Left renal cortex interstitium (tissue), 4 donors: ENCODE results near the gene AIM2. TPM values are rescaled to one million over a fixed set of nuclear protein-coding genes. Genes with fewer than 3 reads are reported as not detected.

Experiments
- DNase-seq, 4 donors: peaks; one replicate each; pipeline ENCODE4 v3.0.0-alpha.2; 2013; ENCODE audit warnings: low read depth in 4 of 4, low spot score in 2 of 4, missing footprints in 1 of 4
- polyA plus RNA-seq, 4 donors: library from polyadenylated mRNA; unstranded; fragments of 120-200 nt; gene quantifications; one replicate each; pipeline ENCODE4 v1.2.1, GENCODE V29; 2013; ENCODE audit not compliant: insufficient read length in 4 of 4

Gene AIM2
- polyA plus RNA-seq, 4 donors = 0.17 to 0.45 (median 0.24) TPM; not detected in 1

DNA sequence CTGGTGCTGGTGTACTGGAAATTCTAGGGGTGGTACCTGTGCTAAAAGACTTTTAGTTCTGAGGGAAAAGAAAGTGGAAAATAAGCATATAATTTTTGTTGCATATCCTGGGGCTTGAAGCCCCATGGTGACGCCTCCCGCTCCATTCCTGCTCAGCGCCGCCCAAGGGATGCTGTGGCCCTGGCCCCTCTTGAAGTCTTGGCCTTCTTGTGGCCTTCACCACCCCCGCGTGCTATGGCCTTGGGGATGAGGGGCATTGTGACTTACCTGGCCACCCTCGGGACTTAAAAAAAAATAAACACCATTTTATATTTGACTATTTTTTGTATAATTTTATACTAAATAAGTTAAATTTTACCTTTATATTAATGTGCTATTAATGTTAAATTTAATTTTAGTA lies 51.5 kb downstream of the AIM2 start:
- no peak for DNase-seq

DNA sequence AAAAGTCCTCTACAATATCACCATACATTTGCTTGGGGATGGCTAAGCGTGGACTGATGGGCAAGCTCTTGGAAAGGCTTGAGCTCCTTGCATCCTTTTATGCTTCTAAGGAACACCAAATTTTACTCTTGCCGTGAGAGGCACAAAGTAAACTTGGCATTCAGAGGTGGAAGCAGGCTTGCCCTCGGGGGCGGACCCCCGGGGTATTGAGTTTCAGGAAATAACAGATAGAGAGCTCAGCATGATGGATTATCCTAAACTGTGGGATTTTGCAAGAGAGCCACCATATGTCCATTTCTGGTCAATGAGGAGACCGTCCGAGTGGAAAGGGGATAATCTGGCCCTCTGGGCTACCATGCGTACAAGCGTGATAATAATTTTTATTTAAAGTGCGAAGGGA lies 52.8 kb downstream of the AIM2 start:
- DNase-seq = no peak

DNA sequence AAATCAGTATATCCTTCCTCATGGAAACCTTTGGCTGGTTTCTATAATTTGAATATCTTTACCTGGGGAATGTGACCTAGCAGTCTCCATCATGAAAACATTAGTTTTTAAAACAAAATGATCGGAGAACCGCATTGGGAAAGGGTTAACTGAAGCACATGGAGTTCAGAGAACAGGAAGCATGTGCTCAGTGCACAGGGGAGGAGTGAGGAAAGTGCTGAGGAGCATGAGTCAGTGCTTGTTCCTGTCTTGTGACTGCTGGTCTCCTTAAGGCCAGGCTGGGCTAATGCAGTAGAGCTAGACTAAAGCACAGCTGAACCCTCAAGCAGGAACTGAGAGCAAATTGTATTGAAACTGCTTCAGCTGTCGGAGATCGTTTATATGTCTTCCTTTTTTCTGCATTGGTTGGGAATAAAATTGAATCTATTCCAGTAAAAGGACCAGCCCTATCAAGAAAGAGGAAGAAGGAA lies 61.1 kb downstream of the AIM2 start:
- no peak for DNase-seq

DNA sequence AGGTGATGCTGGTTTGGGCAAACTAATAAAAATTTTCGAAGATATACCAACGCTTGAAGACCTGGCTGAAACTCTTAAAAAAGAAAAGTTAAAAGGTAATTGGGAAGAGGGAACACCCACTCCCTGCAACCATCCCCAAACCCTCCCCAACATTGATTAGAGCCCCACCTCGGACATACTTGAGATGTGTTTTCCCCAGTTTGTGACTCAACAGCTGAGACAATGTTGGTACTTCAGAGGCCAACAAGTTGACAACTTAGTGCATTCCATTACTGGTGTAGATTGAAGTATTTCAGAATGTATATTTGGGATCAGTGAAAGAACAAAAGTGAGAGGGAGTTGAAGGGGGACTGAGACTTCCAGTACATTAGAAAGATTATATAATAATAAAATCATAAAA lies 61.7 kb downstream of the AIM2 start:
- DNase-seq = no peak

DNA sequence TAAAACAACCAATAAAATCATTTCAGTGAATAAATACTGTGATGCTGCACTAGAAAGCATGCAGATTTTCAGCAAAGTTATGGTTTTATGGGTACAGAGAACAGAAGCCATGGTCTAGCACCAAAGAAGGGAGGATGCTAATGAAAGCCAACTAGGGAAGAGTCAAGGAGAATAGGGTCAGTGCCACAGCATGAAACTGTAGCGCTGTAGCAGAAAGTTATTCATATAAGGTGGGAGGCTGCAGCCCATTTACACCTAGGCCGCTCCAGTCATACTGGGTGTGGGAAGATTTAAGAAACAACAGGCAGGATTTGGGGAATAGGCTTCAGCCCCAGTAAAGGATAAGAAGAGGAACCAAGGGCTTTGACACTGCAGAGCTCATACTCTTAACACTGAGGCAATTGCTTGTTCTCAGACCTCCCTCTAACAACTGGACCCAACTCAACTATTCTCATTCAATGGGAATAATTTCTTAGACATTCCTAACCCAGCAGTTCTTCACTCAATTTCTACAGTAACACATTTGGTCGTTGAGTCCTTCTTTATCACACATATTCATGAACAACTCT lies 62.5 kb downstream of the AIM2 start:
- no peak for DNase-seq

DNA sequence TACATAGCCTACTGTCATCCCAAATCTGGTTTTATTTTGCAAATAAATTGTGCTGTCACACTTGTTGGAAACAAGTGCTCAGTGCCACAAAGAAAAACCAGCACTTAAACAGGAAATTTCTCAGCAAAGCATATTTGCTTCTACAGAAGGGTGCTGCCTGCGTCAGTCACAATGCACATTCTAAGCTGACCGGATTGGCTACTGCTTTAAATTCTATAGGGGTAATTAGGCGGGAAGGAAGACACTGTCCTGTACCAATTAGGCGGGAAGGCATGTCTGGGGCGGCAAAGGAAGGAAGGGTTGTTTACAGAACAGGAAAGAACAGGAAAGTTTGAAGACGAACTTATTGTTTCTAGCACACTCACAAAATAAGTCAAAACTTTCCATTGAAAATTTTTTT lies 64.1 kb downstream of the AIM2 start:
- DNase-seq = no peak

Other genes starting within 250 kb of the AIM2 start
- 1 to 10 TPM; 2.9 to 4.8 (median 3.5) TPM for gene MNDA, start 245.4 kb downstream of the AIM2 start, polyA plus RNA-seq
- gene PYHIN1, start 145.2 kb downstream of the AIM2 start, polyA plus RNA-seq = under 1 TPM; 0.17 to 0.29 (median 0.23) TPM
- gene IFI16, start 66.9 kb downstream of the AIM2 start, polyA plus RNA-seq = 10 to 100 TPM; 54.9 to 66.2 (median 62.9) TPM
- under 1 TPM; 0.04 to 0.57 (median 0.09) TPM for gene CADM3, start 94.8 kb upstream of the AIM2 start, polyA plus RNA-seq
- gene ACKR1, start 128.1 kb upstream of the AIM2 start, polyA plus RNA-seq = 1 to 10 TPM in 1 of 4 donors, under 1 TPM in 2, not detected in 1; 0.29 to 1.2 (median 0.51) TPM
- gene FCER1A, start 225.6 kb upstream of the AIM2 start, polyA plus RNA-seq = under 1 TPM; 0.27 to 0.81 (median 0.37) TPM